Panc1 (cell line): ENCODE measurements around the gene XNDC1N. TPM values are rescaled to one million over a fixed set of nuclear protein-coding genes. Genes with fewer than 3 reads are reported as not detected.

Experiments used
- ATAC-seq: fragments of 200-7000 bp; cut with Tn5 transposase; 2 replicates; pipeline ENCODE4 v1.9.1; 2020; ENCODE audit warnings: mild to moderate bottlenecking, moderate library complexity
- BruUV-seq: library from RNA; stranded (reverse); fragments of 400-500 nt; replicated peaks from 2 replicates; lab custom pipeline; 2021; lab: Mats Ljungman, UMichigan
- CTCF ChIA-PET: fragments of 300-600 bp; sonication (Branson Sonifier 250); formaldehyde crosslinking; loops from one replicate; lab custom pipeline; 2022; ENCODE audit warnings: antibody characterized with exemption; lab: Charles Lee
- POLR2A ChIA-PET: fragments of 300-600 bp; sonication (Branson Sonifier 250); formaldehyde crosslinking; loops from one replicate; lab custom pipeline; 2022; ENCODE audit warnings: antibody characterized with exemption; lab: Charles Lee
- DNase-seq: peaks from one replicate; pipeline ENCODE4 v3.0.0-alpha.2; 2010; ENCODE audit warnings: low read depth, low spot score
- H3K27ac ChIP-seq: 2 replicates; pipeline ENCODE4 v1.5.1; 2011; ENCODE audit warnings: mild to moderate bottlenecking, low read length, inconsistent platforms
- H3K27me3 ChIP-seq: fragments of 200-500 bp; sonication (Bioruptor generic); 2 replicates; pipeline ENCODE4 v1.6.0; 2014; ENCODE audit warnings: low read length, inconsistent platforms; ENCODE audit not compliant: control insufficient read depth, insufficient read depth
- H3K36me3 ChIP-seq: fragments of 200-500 bp; sonication (Bioruptor generic); 2 replicates; pipeline ENCODE4 v1.5.1; 2014; ENCODE audit warnings: inconsistent platforms, mild to moderate bottlenecking, low read length, moderate library complexity; ENCODE audit not compliant: control insufficient read depth, insufficient read depth
- H3K4me1 ChIP-seq: 2 replicates; pipeline ENCODE4 v1.5.1; 2011; ENCODE audit warnings: inconsistent platforms, mild to moderate bottlenecking, low read length, moderate library complexity; ENCODE audit not compliant: control insufficient read depth, insufficient read depth
- H3K4me3 ChIP-seq, 2 experiments: 2 replicates each; pipeline ENCODE4 v1.5.1; 2011 to 2012; ENCODE audit warnings: low read depth in 2 of 2, low read length in 2 of 2, mild to moderate bottlenecking in 2 of 2, inconsistent platforms in 1 of 2, moderate library complexity in 1 of 2
- H3K9me3 ChIP-seq: fragments of 200-500 bp; sonication (Bioruptor generic); 2 replicates; pipeline ENCODE4 v1.5.1; 2014; ENCODE audit warnings: low read depth, mild to moderate bottlenecking, inconsistent platforms, low read length, moderate library complexity; ENCODE audit not compliant: control insufficient read depth, insufficient read depth
- POLR2AphosphoS5 ChIP-seq: IDR thresholded peaks from 2 replicates; pipeline ENCODE4 v1.6.1; 2012; ENCODE audit warnings: mild to moderate bottlenecking, low read depth, low read length, moderate library complexity
- SIN3A ChIP-seq: IDR thresholded peaks from 2 replicates; pipeline ENCODE4 v1.6.1; 2012; ENCODE audit warnings: low read depth, mild to moderate bottlenecking, low read length, moderate library complexity, borderline replicate concordance; ENCODE audit not compliant: insufficient read depth
- TCF7L2 ChIP-seq: IDR thresholded peaks from 2 replicates; pipeline ENCODE4 v1.6.1; 2011; ENCODE audit warnings: mild to moderate bottlenecking, low read depth, low read length, inconsistent platforms
- in situ Hi-C: cut with HindIII; loops from 2 replicates; pipeline ENCODE4 v1.10.0; 2016; ENCODE audit warnings: low sequenced_read_pairs, low pct_unique_long_range_greater_than_20kb
- intact Hi-C: fragments of 100-400 bp; cut with micrococcal nuclease; formaldehyde crosslinking; loops from one replicate; pipeline ENCODE4 v1.10.0; 2022; ENCODE audit not compliant: unreplicated experiment
- total RNA-seq: library from RNA; stranded (reverse); gene quantifications from one replicate; pipeline ENCODE4 v1.2.1, GENCODE V29; 2021; ENCODE audit not compliant: unreplicated experiment
- TF ChIP-seq, protein P1 (sequence below), 2 experiments: IDR thresholded peaks; 2 replicates each; pipeline ENCODE4 v1.6.1; 2011 to 2012; ENCODE audit warnings: low read depth in 2 of 2, control low read depth in 1 of 2, low read length in 1 of 2, mild to moderate bottlenecking in 1 of 2, moderate library complexity in 1 of 2; ENCODE audit not compliant: insufficient read depth in 1 of 2
- TF ChIP-seq, protein P2 (sequence below): fragments of 450-650 bp; IDR thresholded peaks from 2 replicates; pipeline ENCODE4 v1.5.1; 2017; ENCODE audit warnings: mild to moderate bottlenecking

XNDC1N gene
- total RNA-seq, 1 experiment from 2014 or later: 11.5 TPM

DNA sequence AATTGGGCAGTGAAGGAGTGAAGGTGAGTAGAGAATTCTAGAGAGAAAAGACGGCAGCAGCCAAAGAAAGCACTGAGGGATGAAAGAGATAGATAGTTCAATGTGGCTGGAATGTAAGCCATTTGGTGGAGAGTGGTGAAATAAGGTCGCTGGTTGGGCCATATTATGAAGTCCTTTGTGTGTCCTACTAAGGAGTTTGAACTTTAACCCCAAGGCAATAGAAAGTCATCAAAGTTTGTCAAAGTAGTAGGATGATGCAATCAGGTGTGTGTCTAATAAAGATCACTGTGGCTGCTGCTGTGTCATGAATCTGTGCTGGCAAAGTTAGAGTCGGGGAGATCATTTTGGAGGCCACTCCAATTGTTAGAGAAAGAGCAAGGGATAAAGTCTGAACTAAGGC is 19.1 kb upstream of the XNDC1N start:
- Histone ChIP-seq H3K4me1 (peaks cover 40% of the 10 kb centered on the region), H3K27ac (peak overlapping the region; percentile 62; the same call in 1 of the 2 replicates), H3K36me3 (no peaks in the 10 kb centered on the region), H3K27me3 (no peaks in the 10 kb centered on the region), H3K4me3 (no peak overlapping the region), H3K9me3 (no peaks in the 10 kb centered on the region)
- ChIA-PET POLR2A (no interaction called here), CTCF (no interaction called here)
- in situ Hi-C loops: no loop called here
- intact Hi-C loops: no loop called here
- no TSS peak for BruUV-seq
- TF ChIP-seq, protein P1, sequence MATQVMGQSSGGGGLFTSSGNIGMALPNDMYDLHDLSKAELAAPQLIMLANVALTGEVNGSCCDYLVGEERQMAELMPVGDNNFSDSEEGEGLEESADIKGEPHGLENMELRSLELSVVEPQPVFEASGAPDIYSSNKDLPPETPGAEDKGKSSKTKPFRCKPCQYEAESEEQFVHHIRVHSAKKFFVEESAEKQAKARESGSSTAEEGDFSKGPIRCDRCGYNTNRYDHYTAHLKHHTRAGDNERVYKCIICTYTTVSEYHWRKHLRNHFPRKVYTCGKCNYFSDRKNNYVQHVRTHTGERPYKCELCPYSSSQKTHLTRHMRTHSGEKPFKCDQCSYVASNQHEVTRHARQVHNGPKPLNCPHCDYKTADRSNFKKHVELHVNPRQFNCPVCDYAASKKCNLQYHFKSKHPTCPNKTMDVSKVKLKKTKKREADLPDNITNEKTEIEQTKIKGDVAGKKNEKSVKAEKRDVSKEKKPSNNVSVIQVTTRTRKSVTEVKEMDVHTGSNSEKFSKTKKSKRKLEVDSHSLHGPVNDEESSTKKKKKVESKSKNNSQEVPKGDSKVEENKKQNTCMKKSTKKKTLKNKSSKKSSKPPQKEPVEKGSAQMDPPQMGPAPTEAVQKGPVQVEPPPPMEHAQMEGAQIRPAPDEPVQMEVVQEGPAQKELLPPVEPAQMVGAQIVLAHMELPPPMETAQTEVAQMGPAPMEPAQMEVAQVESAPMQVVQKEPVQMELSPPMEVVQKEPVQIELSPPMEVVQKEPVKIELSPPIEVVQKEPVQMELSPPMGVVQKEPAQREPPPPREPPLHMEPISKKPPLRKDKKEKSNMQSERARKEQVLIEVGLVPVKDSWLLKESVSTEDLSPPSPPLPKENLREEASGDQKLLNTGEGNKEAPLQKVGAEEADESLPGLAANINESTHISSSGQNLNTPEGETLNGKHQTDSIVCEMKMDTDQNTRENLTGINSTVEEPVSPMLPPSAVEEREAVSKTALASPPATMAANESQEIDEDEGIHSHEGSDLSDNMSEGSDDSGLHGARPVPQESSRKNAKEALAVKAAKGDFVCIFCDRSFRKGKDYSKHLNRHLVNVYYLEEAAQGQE (IDR thresholded peaks at IDR 0.05; ENCODE audit: insufficient read depth in 1 of 2, low read depth in 2 of 2, low read length in 1 of 2): no peak
- TF ChIP-seq POLR2AphosphoS5 (no peak), SIN3A (no peak), TCF7L2 (no peak)
- TF ChIP-seq, protein P2, sequence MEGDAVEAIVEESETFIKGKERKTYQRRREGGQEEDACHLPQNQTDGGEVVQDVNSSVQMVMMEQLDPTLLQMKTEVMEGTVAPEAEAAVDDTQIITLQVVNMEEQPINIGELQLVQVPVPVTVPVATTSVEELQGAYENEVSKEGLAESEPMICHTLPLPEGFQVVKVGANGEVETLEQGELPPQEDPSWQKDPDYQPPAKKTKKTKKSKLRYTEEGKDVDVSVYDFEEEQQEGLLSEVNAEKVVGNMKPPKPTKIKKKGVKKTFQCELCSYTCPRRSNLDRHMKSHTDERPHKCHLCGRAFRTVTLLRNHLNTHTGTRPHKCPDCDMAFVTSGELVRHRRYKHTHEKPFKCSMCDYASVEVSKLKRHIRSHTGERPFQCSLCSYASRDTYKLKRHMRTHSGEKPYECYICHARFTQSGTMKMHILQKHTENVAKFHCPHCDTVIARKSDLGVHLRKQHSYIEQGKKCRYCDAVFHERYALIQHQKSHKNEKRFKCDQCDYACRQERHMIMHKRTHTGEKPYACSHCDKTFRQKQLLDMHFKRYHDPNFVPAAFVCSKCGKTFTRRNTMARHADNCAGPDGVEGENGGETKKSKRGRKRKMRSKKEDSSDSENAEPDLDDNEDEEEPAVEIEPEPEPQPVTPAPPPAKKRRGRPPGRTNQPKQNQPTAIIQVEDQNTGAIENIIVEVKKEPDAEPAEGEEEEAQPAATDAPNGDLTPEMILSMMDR: no peak
- no peak for ATAC-seq
- no peak for DNase-seq

DNA sequence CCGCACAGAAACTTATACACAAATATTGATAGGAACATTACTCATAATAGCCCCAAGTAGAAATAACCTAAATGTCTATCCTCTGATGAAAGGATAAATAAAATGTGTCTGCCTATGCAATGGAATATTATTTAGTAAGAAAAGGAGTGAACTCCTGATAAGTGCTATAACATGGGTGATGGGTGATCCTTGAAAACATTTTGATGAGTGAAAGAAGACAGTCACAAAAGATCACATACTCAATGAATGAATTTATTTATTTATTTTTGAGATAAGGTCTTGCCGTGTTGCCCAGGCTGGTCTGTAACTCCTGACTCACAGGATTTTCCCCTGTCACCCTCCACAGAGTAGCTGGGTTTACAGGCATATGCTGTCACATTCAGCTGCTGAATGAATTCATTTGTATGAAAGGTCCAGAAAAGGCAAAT is 17.8 kb upstream of the XNDC1N start:
- in situ Hi-C loops (no loop called here), intact Hi-C loops (no loop called here)
- Histone ChIP-seq H3K4me3 (no peak overlapping the region), H3K27me3 (no peaks in the 10 kb centered on the region), H3K27ac (no peak overlapping the region; the same call in 1 of the 2 replicates), H3K4me1 (peaks cover 40% of the 10 kb centered on the region), H3K9me3 (no peaks in the 10 kb centered on the region), H3K36me3 (no peaks in the 10 kb centered on the region)
- POLR2A ChIA-PET: interaction anchor here (0.5 kb wide), 1 partner anchor 40 kb away, joined by 3 read pairs; no protein-coding TSS in a partner anchor
- DNase-seq (no peak), ATAC-seq (peak; percentile 87)
- BruUV-seq: no TSS peak
- TF ChIP-seq, protein P2: no peak
- TF ChIP-seq, protein P1 (IDR thresholded peaks at IDR 0.05; ENCODE audit: insufficient read depth in 1 of 2, low read depth in 2 of 2, low read length in 1 of 2): no peak
- no peak for TF ChIP-seq SIN3A
- 0 out of 2 replicates have a peak, but pooled peaks have one; percentile 41 for TF ChIP-seq POLR2AphosphoS5
- TF ChIP-seq TCF7L2: no peak
- CTCF ChIA-PET: interaction anchor here (0.7 kb wide), 1 partner anchor 69 kb away, joined by 11 read pairs; no protein-coding TSS in a partner anchor
